Measurements from ENCODE around the gene NEMP1. TPM values are rescaled to one million over a fixed set of nuclear protein-coding genes. Genes with fewer than 3 reads are reported as not detected.

Gene NEMP1
- total and polyA plus RNA-seq, 2 experiments from 2014 or later = 5.9 to 7.6 TPM

DNA sequence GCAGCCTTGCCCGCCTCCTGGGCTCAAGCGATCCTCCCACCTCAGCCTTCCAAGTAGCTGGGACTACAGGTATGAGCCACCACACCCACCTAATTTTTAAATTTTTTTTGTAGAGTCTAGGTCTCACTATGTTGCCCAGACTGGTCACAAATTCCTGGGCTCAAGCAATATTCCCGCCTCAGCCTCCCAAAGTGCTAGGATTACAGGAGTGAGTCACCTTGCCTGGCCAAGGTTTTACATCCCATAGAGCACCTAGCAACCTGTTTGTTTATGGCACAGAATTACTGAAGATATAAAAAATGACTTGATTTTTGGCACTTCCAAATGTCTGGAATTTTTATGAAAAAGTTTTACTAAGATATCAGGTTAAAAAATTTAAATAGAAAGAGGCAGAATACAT lies 45.2 kb downstream of the NEMP1 start:
- Histone ChIP-seq H3F3A (ENCODE audit: insufficient read depth) (no peaks in the 10 kb centered on the region), H3K4me2 (ENCODE audit: unreplicated experiment) (no peak overlapping the region), H3K4me3 (no peak overlapping the region), H3K9me2 (ENCODE audit: insufficient read depth) (no peaks in the 10 kb centered on the region), H3K27me3 (replicated peaks; ENCODE audit: insufficient read depth) (peaks cover 40% of the 10 kb centered on the region), H3K27ac (no peak overlapping the region), H3K9me3 (ENCODE audit: low read depth) (no peaks in the 10 kb centered on the region), H4K20me1 (ENCODE audit: insufficient read depth) (no peaks in the 10 kb centered on the region), H3K36me3 (ENCODE audit: low read depth) (no peaks in the 10 kb centered on the region), H3K4me1 (ENCODE audit: insufficient read depth) (no peaks in the 10 kb centered on the region), H3K79me2 (ENCODE audit: insufficient read depth) (no peaks in the 10 kb centered on the region), H3K9ac (no peak overlapping the region), H2AFZ (no peak overlapping the region)
- in situ Hi-C loops (cut with MboI) = no loop called here
- no peak for DNase-seq
- 74 to 84% methylated on average over 3 of the region's 3 CpGs for WGBS, 2 experiments (ENCODE audit: low coverage in 1 of 2, low lambda C conversion rate in 2 of 2, missing lambda C conversion rate in 2 of 2)
- TF ChIP-seq EZH2 (IDR thresholded peaks at IDR 0.05; ENCODE audit: insufficient read depth, poor library complexity, severe bottlenecking) (no peak), EZH2phosphoT487 (IDR thresholded peaks at IDR 0.05; ENCODE audit: insufficient read depth, low read depth) (no peak)

DNA sequence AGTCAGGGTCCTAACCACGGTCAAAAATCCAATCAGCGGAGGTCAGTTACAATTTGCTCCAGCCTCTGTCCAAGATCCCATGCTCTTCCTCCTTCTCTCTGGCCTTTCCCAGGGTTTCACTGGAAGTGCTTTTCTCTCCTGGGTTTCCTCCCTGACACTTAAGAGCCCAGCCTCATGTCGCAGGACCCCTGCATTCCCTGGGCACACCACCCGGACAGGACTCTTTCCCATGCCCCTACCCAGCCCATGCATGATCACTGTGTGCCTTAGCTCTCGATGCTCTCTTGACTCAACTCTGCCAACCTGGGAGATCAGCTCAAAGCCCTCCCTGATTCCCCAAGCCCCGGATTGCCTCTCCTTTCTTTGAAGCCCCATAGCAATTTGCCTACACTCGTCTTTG lies 46.8 kb downstream of the NEMP1 start:
- 56% methylated on average over 7 of the region's 7 CpGs for whole genome bisulfite sequencing, 2 experiments (ENCODE audit: low coverage in 1 of 2, low lambda C conversion rate in 2 of 2, missing lambda C conversion rate in 2 of 2)
- H2AFZ ChIP-seq = no peak overlapping the region
- no peaks in the 10 kb centered on the region for H3K9me2 ChIP-seq (ENCODE audit: insufficient read depth)
- no peak overlapping the region for H3K4me3 ChIP-seq
- no peak overlapping the region for H3K9ac ChIP-seq
- H3K9me3 ChIP-seq (ENCODE audit: low read depth) = no peaks in the 10 kb centered on the region
- H3K36me3 ChIP-seq (ENCODE audit: low read depth) = no peaks in the 10 kb centered on the region
- no peaks in the 10 kb centered on the region for H4K20me1 ChIP-seq (ENCODE audit: insufficient read depth)
- in situ Hi-C loops (cut with MboI) = no loop called here
- peaks cover 56% of the 10 kb centered on the region for H3K27me3 ChIP-seq (replicated peaks; ENCODE audit: insufficient read depth)
- no peak for DNase-seq
- no peak overlapping the region for H3K27ac ChIP-seq
- no peaks in the 10 kb centered on the region for H3F3A ChIP-seq (ENCODE audit: insufficient read depth)
- H3K4me1 ChIP-seq (ENCODE audit: insufficient read depth) = no peaks in the 10 kb centered on the region
- no peak overlapping the region for H3K4me2 ChIP-seq (ENCODE audit: unreplicated experiment)
- TF ChIP-seq EZH2phosphoT487 (IDR thresholded peaks at IDR 0.05; ENCODE audit: insufficient read depth, low read depth) (no peak), EZH2 (IDR thresholded peaks at IDR 0.05; ENCODE audit: insufficient read depth, poor library complexity, severe bottlenecking) (no peak)
- no peaks in the 10 kb centered on the region for H3K79me2 ChIP-seq (ENCODE audit: insufficient read depth)

DNA sequence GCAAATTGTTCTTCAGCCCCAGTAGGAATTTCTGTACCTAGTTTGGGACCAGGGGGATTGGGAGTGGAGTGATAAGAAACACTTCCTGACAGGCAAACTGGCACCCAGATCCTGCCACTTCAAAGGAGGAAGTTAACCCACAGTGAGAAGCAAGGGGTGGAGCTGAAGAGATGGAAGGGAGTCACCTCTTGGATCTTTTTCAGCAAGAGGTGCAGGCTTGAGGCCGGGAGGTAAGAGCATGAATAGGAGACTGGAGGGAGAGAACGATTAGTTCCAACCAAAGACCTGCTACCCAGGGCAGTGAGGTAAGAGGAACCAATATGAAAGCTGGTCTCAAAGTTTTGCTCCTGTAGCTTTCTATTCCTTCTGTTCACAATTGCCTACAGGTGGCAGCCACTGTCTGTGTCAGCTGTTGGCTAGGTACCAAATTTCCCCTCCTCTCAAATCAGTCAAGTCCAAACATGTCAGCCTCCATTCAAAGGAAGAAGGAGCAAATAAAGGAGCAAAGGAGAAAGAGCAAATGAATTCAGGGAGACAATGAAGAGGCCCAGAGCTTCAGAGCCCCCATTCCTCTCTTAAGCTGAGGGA lies 47.4 kb downstream of the NEMP1 start:
- no peak overlapping the region for H3K27ac ChIP-seq
- no peaks in the 10 kb centered on the region for H3K4me1 ChIP-seq (ENCODE audit: insufficient read depth)
- WGBS, 2 experiments (ENCODE audit: low coverage in 1 of 2, low lambda C conversion rate in 2 of 2, missing lambda C conversion rate in 2 of 2) = 7 to 8% methylated on average over 2 of the region's 2 CpGs
- H3K27me3 ChIP-seq (replicated peaks; ENCODE audit: insufficient read depth) = peaks cover 58% of the 10 kb centered on the region
- in situ Hi-C loops (cut with MboI) = no loop called here
- no peaks in the 10 kb centered on the region for H4K20me1 ChIP-seq (ENCODE audit: insufficient read depth)
- H3K79me2 ChIP-seq (ENCODE audit: insufficient read depth) = no peaks in the 10 kb centered on the region
- H3K9ac ChIP-seq = no peak overlapping the region
- no peaks in the 10 kb centered on the region for H3K9me3 ChIP-seq (ENCODE audit: low read depth)
- H2AFZ ChIP-seq = no peak overlapping the region
- no peaks in the 10 kb centered on the region for H3K9me2 ChIP-seq (ENCODE audit: insufficient read depth)
- no peak overlapping the region for H3K4me3 ChIP-seq
- H3F3A ChIP-seq (ENCODE audit: insufficient read depth) = no peaks in the 10 kb centered on the region
- H3K36me3 ChIP-seq (ENCODE audit: low read depth) = no peaks in the 10 kb centered on the region
- H3K4me2 ChIP-seq (ENCODE audit: unreplicated experiment) = no peak overlapping the region
- DNase-seq = no peak
- TF ChIP-seq EZH2phosphoT487 (IDR thresholded peaks at IDR 0.05; ENCODE audit: insufficient read depth, low read depth) (no peak), EZH2 (IDR thresholded peaks at IDR 0.05; ENCODE audit: insufficient read depth, poor library complexity, severe bottlenecking) (no peak)

DNA sequence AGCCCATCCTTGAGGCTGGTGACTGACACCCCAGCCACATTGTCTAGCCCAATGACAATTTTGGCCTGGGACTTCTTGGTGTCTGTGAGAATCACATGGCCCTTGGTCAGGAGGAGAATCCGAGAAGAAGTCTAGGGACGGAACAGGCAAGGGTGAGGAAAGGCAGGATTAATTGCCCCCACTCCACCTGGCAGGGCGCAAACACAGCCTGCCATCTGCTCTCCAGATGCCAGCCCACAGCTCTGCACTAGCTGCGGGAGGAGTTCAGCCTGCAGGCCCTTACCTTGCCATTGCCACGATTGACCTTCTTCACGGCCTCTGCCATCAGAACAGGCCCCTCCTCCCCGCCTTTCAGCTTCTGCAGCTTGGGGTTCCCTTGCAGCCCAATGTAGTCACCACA lies 49.1 kb downstream of the NEMP1 start:
- Histone ChIP-seq H4K20me1 (ENCODE audit: insufficient read depth) (no peaks in the 10 kb centered on the region), H3K36me3 (ENCODE audit: low read depth) (no peaks in the 10 kb centered on the region), H3K9ac (no peak overlapping the region), H3K27ac (no peak overlapping the region), H3F3A (ENCODE audit: insufficient read depth) (no peaks in the 10 kb centered on the region), H3K79me2 (ENCODE audit: insufficient read depth) (no peaks in the 10 kb centered on the region), H2AFZ (no peak overlapping the region), H3K4me1 (ENCODE audit: insufficient read depth) (no peaks in the 10 kb centered on the region), H3K9me2 (ENCODE audit: insufficient read depth) (no peaks in the 10 kb centered on the region), H3K27me3 (replicated peaks; ENCODE audit: insufficient read depth) (peaks cover 68% of the 10 kb centered on the region), H3K9me3 (ENCODE audit: low read depth) (no peaks in the 10 kb centered on the region), H3K4me2 (ENCODE audit: unreplicated experiment) (no peak overlapping the region), H3K4me3 (no peak overlapping the region)
- TF ChIP-seq EZH2 (IDR thresholded peaks at IDR 0.05; ENCODE audit: insufficient read depth, poor library complexity, severe bottlenecking) (no peak), EZH2phosphoT487 (IDR thresholded peaks at IDR 0.05; ENCODE audit: insufficient read depth, low read depth) (no peak)
- no peak for DNase-seq
- in situ Hi-C loops (cut with MboI) = no loop called here
- 53 to 54% methylated on average over 7 of the region's 7 CpGs for WGBS, 2 experiments (ENCODE audit: low coverage in 1 of 2, low lambda C conversion rate in 2 of 2, missing lambda C conversion rate in 2 of 2)

DNA sequence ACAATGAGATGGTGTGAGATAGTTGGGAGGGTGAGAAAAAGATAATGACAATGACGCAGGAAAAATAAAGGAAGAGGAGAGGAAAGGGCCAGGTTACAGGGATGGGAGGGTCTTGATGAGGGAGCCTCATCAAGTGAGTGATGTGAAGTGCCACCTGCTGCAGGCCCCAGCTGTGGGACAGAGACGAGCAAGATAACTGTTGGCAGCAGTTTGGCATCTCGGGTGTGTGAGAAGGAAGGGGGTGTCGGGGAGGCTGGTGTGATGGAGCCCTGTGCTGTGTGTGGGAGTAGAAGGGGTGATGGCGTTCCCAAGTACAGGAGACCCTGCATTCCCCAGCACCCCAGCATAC lies 50.8 kb downstream of the NEMP1 start:
- H3K9me3 ChIP-seq (ENCODE audit: low read depth) = no peaks in the 10 kb centered on the region
- no peaks in the 10 kb centered on the region for H3K79me2 ChIP-seq (ENCODE audit: insufficient read depth)
- no peak for DNase-seq
- H3K4me3 ChIP-seq = no peak overlapping the region
- 44 to 60% methylated on average over 5 of the region's 5 CpGs for WGBS, 2 experiments (ENCODE audit: low coverage in 1 of 2, low lambda C conversion rate in 2 of 2, missing lambda C conversion rate in 2 of 2)
- TF ChIP-seq EZH2phosphoT487 (IDR thresholded peaks at IDR 0.05; ENCODE audit: insufficient read depth, low read depth) (no peak), EZH2 (IDR thresholded peaks at IDR 0.05; ENCODE audit: insufficient read depth, poor library complexity, severe bottlenecking) (no peak)
- no peaks in the 10 kb centered on the region for H3K36me3 ChIP-seq (ENCODE audit: low read depth)
- no peaks in the 10 kb centered on the region for H3F3A ChIP-seq (ENCODE audit: insufficient read depth)
- H3K27ac ChIP-seq = no peak overlapping the region
- H2AFZ ChIP-seq = no peak overlapping the region
- H3K4me2 ChIP-seq (ENCODE audit: unreplicated experiment) = no peak overlapping the region
- in situ Hi-C loops (cut with MboI) = no loop called here
- no peak overlapping the region for H3K9ac ChIP-seq
- H4K20me1 ChIP-seq (ENCODE audit: insufficient read depth) = no peaks in the 10 kb centered on the region
- no peaks in the 10 kb centered on the region for H3K9me2 ChIP-seq (ENCODE audit: insufficient read depth)
- peaks cover 58% of the 10 kb centered on the region for H3K27me3 ChIP-seq (replicated peaks; ENCODE audit: insufficient read depth)
- no peaks in the 10 kb centered on the region for H3K4me1 ChIP-seq (ENCODE audit: insufficient read depth)
